Cardiac muscle cell (in vitro differentiated cells and primary cell): ENCODE data around the gene PICALM. TPM values are rescaled to one million over a fixed set of nuclear protein-coding genes. Genes with fewer than 3 reads are reported as not detected.
A peak's percentile ranks its signal among the peaks of the same experiment; 100 is the strongest.

Experiments
- DNase-seq, 2 donors: peaks; one replicate each; pipeline versions ENCODE4 v3.0.0 to v3.0.0-alpha.2; 2010 to 2017; ENCODE audit warnings: low read depth in 1 of 2, low spot score in 1 of 2
- H3K27ac ChIP-seq: fragments of 200-600 bp; sonication (generic); 2 replicates; pipeline ENCODE4 v1.5.1; 2016
- H3K27me3 ChIP-seq: fragments of 200-600 bp; sonication (generic); 2 replicates; pipeline ENCODE4 v1.6.0; 2016; ENCODE audit warnings: control low read depth
- H3K36me3 ChIP-seq: fragments of 200-600 bp; sonication (generic); 2 replicates; pipeline ENCODE4 v1.5.1; 2016; ENCODE audit warnings: control low read depth
- H3K4me1 ChIP-seq: fragments of 200-600 bp; sonication (generic); 2 replicates; pipeline ENCODE4 v1.8.1; 2017; ENCODE audit warnings: low read depth, mild to moderate bottlenecking, mixed run types
- H3K4me3 ChIP-seq: fragments of 200-600 bp; sonication (generic); 2 replicates; pipeline ENCODE4 v1.5.1; 2016; ENCODE audit warnings: mild to moderate bottlenecking
- H3K9me3 ChIP-seq: fragments of 200-600 bp; sonication (generic); 2 replicates; pipeline ENCODE4 v1.5.1; 2017; ENCODE audit warnings: low read depth, mild to moderate bottlenecking, control low read depth
- CTCF ChIP-seq: IDR thresholded peaks from 2 replicates; pipeline ENCODE4 v1.5.1; 2012; ENCODE audit warnings: low read depth, mild to moderate bottlenecking, low read length
- polyA plus RNA-seq: library from polyadenylated mRNA; unstranded; fragments of >200 nt; fragmentation: Nextera tagmentation; extraction: Ambion mirVana; gene quantifications from 2 replicates; pipeline ENCODE4 v1.2.1, GENCODE V29; 2016
- total RNA-seq: library from RNA; depleted of rRNA; stranded (reverse); fragments of >200 nt; gene quantifications from 2 replicates; pipeline ENCODE4 v1.2.3, GENCODE V29; 2016

PICALM gene
- total and polyA plus RNA-seq, 2 experiments from 2014 or later: 49.9 to 110 TPM

- TF ChIP-seq CTCF: no peak
- DNase-seq: no peak
- no peaks in the 10 kb centered on the region for H3K36me3 ChIP-seq
- H3K4me3 ChIP-seq: no peak overlapping the region
- H3K27ac ChIP-seq: no peak overlapping the region
- H3K9me3 ChIP-seq: no peaks in the 10 kb centered on the region
- H3K4me1 ChIP-seq: peaks cover 21% of the 10 kb centered on the region
- no peaks in the 10 kb centered on the region for H3K27me3 ChIP-seq
Measured at GRCh38 chr11:86056351-86056854, 12.5 kb downstream of the PICALM start.

GRCh38 chr11:86052693-86053641 is 15.9 kb downstream of the PICALM start:
- Histone ChIP-seq H3K4me1 (peaks cover 4% of the 10 kb centered on the region), H3K4me3 (no peak overlapping the region), H3K27me3 (no peaks in the 10 kb centered on the region), H3K9me3 (no peaks in the 10 kb centered on the region), H3K36me3 (no peaks in the 10 kb centered on the region), H3K27ac (peak overlapping the region; percentile 35)
- no peak for TF ChIP-seq CTCF
- no peak for DNase-seq

- Histone ChIP-seq H3K27me3 (no peaks in the 10 kb centered on the region), H3K4me3 (no peak overlapping the region), H3K36me3 (no peaks in the 10 kb centered on the region), H3K4me1 (peaks cover 4% of the 10 kb centered on the region), H3K27ac (no peak overlapping the region), H3K9me3 (no peaks in the 10 kb centered on the region)
- DNase-seq: no peak
- TF ChIP-seq CTCF: no peak
Measured at GRCh38 chr11:86050196-86050709, 18.6 kb downstream of the PICALM start.

- Histone ChIP-seq H3K27me3 (no peaks in the 10 kb centered on the region), H3K9me3 (no peaks in the 10 kb centered on the region), H3K4me1 (peaks cover 13% of the 10 kb centered on the region), H3K27ac (peak overlapping the region; percentile 60), H3K36me3 (no peaks in the 10 kb centered on the region), H3K4me3 (no peak overlapping the region)
- no peak for TF ChIP-seq CTCF
- peak in 1 of 2 donors; percentile 66 for DNase-seq
Measured at GRCh38 chr11:86047275-86047991, 21.5 kb downstream of the PICALM start.

- no peak for TF ChIP-seq CTCF
- no peaks in the 10 kb centered on the region for H3K9me3 ChIP-seq
- DNase-seq: no peak
- H3K36me3 ChIP-seq: no peaks in the 10 kb centered on the region
- H3K27me3 ChIP-seq: no peaks in the 10 kb centered on the region
- H3K27ac ChIP-seq: no peak overlapping the region
- H3K4me3 ChIP-seq: no peak overlapping the region
- peaks cover 25% of the 10 kb centered on the region for H3K4me1 ChIP-seq
Measured at GRCh38 chr11:86046116-86046515, 22.8 kb downstream of the PICALM start.
